PFSK-1 (cell line): ENCODE measurements around the gene GDPGP1.

Source experiments
- FOXP2 ChIP-seq: optimal IDR thresholded peaks from 2 replicates; pipeline ENCODE3; 2011; ENCODE audit warnings: borderline replicate concordance, control low read depth, inconsistent platforms; ENCODE audit not compliant: insufficient read depth; ENCODE audit errors: extremely low read length, extremely low read depth
- POLR2AphosphoS5 ChIP-seq: IDR thresholded peaks from 2 replicates; pipeline ENCODE4 v1.6.1; 2012; ENCODE audit warnings: low read depth, mild to moderate bottlenecking, control low read depth, low read length, moderate library complexity
- SIN3A ChIP-seq: IDR thresholded peaks from 2 replicates; pipeline ENCODE4 v1.6.1; 2012; ENCODE audit warnings: mild to moderate bottlenecking, low read length, moderate library complexity, borderline replicate concordance; ENCODE audit not compliant: insufficient read depth
- TAF1 ChIP-seq: IDR thresholded peaks from 2 replicates; pipeline ENCODE4 v1.6.1; 2012; ENCODE audit warnings: low read length, control low read depth, borderline replicate concordance; ENCODE audit not compliant: insufficient read depth
- TF ChIP-seq, protein P1 (sequence below), 2 experiments: IDR thresholded peaks; 2 replicates each; pipeline versions ENCODE4 v1.6.1 to v1.8.0; 2011 to 2012; ENCODE audit warnings: low read depth in 2 of 2, low read length in 2 of 2, control low read depth in 1 of 2, inconsistent platforms in 1 of 2, mild to moderate bottlenecking in 1 of 2, moderate library complexity in 1 of 2; ENCODE audit not compliant: insufficient read depth in 1 of 2

The GDPGP1 gene

DNA sequence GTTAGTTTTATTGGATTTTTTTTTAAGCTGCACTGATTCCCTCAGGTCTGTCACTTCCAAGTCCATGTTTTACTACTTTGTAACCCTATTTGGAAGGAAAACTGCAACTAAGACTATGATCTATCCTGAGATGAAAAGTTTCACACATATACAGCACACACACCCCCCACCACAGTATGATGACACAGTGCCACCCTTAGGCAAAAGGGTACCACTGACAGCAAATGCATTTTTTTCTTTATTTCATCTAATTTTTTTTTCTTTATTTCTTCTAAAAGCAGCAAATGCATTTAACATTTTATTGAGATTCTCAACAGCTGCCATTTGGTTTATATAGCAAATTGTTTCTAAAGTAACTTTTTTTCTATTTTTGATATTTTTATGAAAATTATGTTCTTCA, 52.7 kb downstream of the GDPGP1 start:
- TF ChIP-seq TAF1 = no peak
- no peak for TF ChIP-seq SIN3A
- TF ChIP-seq, protein P1, sequence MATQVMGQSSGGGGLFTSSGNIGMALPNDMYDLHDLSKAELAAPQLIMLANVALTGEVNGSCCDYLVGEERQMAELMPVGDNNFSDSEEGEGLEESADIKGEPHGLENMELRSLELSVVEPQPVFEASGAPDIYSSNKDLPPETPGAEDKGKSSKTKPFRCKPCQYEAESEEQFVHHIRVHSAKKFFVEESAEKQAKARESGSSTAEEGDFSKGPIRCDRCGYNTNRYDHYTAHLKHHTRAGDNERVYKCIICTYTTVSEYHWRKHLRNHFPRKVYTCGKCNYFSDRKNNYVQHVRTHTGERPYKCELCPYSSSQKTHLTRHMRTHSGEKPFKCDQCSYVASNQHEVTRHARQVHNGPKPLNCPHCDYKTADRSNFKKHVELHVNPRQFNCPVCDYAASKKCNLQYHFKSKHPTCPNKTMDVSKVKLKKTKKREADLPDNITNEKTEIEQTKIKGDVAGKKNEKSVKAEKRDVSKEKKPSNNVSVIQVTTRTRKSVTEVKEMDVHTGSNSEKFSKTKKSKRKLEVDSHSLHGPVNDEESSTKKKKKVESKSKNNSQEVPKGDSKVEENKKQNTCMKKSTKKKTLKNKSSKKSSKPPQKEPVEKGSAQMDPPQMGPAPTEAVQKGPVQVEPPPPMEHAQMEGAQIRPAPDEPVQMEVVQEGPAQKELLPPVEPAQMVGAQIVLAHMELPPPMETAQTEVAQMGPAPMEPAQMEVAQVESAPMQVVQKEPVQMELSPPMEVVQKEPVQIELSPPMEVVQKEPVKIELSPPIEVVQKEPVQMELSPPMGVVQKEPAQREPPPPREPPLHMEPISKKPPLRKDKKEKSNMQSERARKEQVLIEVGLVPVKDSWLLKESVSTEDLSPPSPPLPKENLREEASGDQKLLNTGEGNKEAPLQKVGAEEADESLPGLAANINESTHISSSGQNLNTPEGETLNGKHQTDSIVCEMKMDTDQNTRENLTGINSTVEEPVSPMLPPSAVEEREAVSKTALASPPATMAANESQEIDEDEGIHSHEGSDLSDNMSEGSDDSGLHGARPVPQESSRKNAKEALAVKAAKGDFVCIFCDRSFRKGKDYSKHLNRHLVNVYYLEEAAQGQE (IDR thresholded peaks at IDR 0.05; ENCODE audit: insufficient read depth in 1 of 2, low read depth in 2 of 2, low read length in 2 of 2) = no peak
- TF ChIP-seq FOXP2 = no peak
- no peak for TF ChIP-seq POLR2AphosphoS5

DNA sequence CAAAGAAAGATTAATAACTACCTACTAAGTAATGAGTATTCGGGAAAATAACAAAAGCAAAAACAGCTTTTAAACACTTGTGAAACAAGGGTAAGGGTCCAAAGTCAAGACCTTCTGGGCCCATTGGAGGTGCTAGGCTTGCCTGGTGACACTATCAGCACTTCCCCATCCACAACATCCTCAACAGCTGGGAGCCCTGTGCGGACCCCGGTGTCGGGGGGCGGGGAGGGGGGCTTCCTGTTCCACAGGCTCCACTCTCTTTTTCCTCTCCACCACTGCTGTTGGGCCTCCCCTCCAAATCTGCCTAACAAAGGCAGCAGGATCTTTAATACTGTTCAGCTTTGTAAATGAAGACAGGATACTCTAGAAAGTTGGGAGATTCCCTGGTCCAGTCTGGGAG, 53.1 kb downstream of the GDPGP1 start:
- no peak for TF ChIP-seq POLR2AphosphoS5
- TF ChIP-seq, protein P1 (IDR thresholded peaks at IDR 0.05; ENCODE audit: insufficient read depth in 1 of 2, low read depth in 2 of 2, low read length in 2 of 2) = no peak
- TF ChIP-seq FOXP2 = no peak
- no peak for TF ChIP-seq SIN3A
- TF ChIP-seq TAF1 = no peak

DNA sequence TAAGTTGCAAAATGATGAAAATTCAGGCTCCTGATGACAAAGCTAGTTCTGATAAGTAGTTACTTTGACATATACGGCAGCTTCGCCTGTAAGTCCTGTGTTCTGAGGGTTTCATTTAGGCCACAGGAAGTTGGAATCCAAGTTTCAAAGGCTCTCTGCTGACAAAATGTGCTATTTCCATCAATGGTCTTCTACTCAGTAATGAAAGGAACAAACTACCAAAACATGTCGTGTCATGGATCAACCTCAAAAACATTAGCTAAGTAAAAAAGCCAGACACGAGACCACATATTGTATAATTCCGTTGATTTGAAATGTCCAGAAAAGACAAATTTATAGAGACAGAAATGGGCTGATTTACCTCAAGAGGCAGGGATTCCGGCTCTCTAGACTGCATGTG, 53.9 kb downstream of the GDPGP1 start:
- no peak for TF ChIP-seq POLR2AphosphoS5
- TF ChIP-seq, protein P1 (IDR thresholded peaks at IDR 0.05; ENCODE audit: insufficient read depth in 1 of 2, low read depth in 2 of 2, low read length in 2 of 2) = no peak
- TF ChIP-seq SIN3A = no peak
- TF ChIP-seq TAF1 = no peak
- TF ChIP-seq FOXP2 = no peak

DNA sequence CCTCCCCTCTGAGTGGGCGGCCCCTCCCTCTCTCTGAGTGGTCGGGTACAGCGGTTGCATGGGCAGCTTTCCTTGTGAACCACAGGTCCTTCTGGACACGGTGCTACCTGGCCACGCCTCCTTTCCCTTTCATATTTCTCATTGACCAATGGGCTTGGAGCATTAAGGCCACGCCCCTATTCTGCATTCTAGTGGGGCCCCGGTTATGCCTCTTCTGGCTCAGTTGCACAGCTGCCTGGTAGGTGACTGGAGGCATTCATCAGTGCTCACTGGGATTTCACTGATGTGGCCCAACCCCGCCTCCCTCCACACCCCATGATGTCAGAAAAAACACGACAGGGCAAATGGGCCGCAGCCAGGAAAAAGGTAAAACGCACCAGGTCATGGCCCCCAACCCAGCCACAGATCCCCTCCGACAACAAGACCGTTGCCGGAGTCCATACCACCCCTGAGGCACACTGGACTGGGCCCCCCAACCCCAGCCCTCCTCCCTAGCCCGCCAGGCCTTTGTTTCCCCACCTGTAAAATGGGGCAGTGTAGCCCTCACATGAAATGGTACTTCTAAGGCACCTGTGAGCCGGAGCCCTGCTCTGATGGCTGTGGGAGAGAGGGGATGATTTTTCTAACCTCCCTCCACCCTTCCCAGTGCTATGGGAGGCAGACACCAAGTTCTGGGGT, 57.8 kb downstream of the GDPGP1 start:
- TF ChIP-seq SIN3A (no peak), POLR2AphosphoS5 (no peak), TAF1 (no peak), FOXP2 (no peak)
- TF ChIP-seq, protein P1 (IDR thresholded peaks at IDR 0.05; ENCODE audit: insufficient read depth in 1 of 2, low read depth in 2 of 2, low read length in 2 of 2) = no peak

DNA sequence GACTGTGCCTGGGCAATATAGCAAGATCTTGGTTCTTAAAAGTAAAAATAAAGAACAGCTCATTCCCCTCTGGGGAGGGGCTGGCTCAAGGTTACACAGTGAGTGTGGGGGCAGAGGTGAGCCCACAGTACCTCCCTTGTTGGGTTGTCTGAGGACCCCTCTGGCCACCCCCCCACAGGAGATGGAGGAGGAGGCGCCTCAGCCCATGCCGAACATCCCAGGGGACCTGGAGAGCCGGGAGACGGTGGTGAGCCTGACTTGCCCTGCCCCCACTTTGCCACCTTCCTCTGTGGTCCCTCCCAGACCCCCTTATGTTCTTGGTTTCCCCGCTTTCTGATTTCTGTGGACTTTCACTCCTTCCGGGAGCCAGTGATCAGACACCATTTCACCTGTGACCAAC, 60.1 kb downstream of the GDPGP1 start:
- TF ChIP-seq, protein P1 (IDR thresholded peaks at IDR 0.05; ENCODE audit: insufficient read depth in 1 of 2, low read depth in 2 of 2, low read length in 2 of 2) = no peak
- TF ChIP-seq TAF1 (no peak), POLR2AphosphoS5 (no peak), FOXP2 (no peak), SIN3A (no peak)
